GM12864 (cell line): ENCODE results near the gene PRKCZ.

Experiments
- DNase-seq: peaks from one replicate; pipeline ENCODE4 v3.0.0-alpha.2; 2011; ENCODE audit warnings: low read depth
- H3K4me3 ChIP-seq: 2 replicates; pipeline ENCODE4 v1.5.1; 2011; ENCODE audit warnings: mild to moderate bottlenecking, low read depth, low read length, control low read depth
- CTCF ChIP-seq: IDR thresholded peaks from 2 replicates; pipeline ENCODE4 v1.5.1; 2011; ENCODE audit warnings: low read depth, mild to moderate bottlenecking, moderate library complexity, low read length, control low read depth, inconsistent platforms; ENCODE audit errors: missing control alignments

The PRKCZ gene

GRCh38 chr1:2079396-2080085 lies 29.3 kb downstream of the PRKCZ start:
- TF ChIP-seq CTCF, result no peak
- no peak overlapping the region for H3K4me3 ChIP-seq
- DNase-seq, result no peak

DNA sequence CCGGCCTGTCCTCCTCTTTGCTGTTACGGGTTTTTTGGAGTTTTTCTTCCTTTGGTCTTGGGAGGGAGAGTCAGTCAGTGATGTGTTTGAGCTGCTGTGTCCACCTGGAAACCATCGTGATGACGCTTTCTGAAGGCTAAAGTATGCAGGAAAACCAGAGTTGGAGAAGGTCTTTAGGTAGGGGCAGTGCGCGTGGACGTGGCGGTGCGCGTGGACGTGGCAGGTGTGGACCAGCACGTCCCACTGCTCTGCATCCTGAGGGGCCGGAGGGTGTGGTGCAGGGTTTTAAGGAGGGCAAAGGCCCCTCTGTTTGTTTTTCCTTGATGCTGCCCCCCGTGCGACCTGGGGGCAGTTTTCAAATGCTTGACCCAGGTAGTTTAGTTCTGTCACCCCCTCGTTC lies 29.9 kb downstream of the PRKCZ start:
- no peak for DNase-seq
- H3K4me3 ChIP-seq, result no peak overlapping the region
- no peak for TF ChIP-seq CTCF

- TF ChIP-seq CTCF, result no peak
- DNase-seq, result no peak
- H3K4me3 ChIP-seq, result no peak overlapping the region
These were observed 30.7 kb downstream of the PRKCZ start for GRCh38 chr1:2080884-2081283.

GRCh38 chr1:2081326-2081885 lies 31.2 kb downstream of the PRKCZ start:
- DNase-seq, result no peak
- H3K4me3 ChIP-seq, result no peak overlapping the region
- TF ChIP-seq CTCF, result no peak

GRCh38 chr1:2082064-2082463 lies 31.9 kb downstream of the PRKCZ start:
- TF ChIP-seq CTCF, result no peak
- no peak for DNase-seq
- no peak overlapping the region for H3K4me3 ChIP-seq

DNA sequence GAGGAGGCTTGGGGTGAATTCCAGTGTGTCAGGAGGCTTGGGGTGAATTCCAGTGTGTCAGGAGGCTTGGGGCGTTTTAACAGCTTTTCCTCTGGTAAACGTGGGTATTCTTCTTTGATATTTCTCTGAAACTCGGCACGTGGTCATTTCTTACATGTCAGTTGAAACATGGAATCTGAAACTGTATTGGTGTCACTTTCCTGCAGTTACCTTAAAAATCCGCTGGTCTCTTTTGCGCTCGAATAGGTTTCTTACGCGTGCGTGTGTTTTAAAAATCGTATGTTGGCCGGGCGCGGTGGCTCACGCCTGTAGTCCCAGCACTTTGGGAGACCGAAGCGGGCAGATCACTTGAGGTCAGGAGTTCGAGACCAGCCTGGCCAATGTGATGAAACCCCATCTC lies 33.5 kb downstream of the PRKCZ start:
- H3K4me3 ChIP-seq, result no peak overlapping the region
- DNase-seq, result no peak
- no peak for TF ChIP-seq CTCF

DNA sequence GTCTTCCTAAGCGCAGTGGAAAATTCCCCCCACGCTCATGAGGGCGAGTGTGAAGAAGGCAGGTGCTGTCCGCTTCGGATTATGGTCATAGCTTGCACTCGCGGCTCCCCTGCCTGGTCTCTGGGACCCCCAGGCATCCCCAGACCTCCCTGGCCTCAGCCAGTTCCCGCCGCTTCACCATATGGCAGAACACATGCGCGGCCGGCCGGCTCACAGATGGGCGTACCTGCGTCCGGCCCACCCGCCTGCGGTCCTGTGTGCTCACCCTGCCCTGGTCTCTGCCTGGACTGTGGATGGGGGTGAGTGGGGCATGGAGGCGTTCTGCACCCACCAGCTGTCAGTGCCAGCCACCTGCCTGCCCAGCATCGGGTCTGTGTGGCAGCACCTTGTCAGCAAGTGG lies 34.1 kb downstream of the PRKCZ start:
- no peak overlapping the region for H3K4me3 ChIP-seq
- DNase-seq, result no peak

More for the DNA sequence above, 34.1 kb downstream of the PRKCZ start:
- no peak for TF ChIP-seq CTCF
